Gastrocnemius medialis (tissue), 4 donors: ENCODE measurements around the gene MOG.

Source experiments
- POLR2A ChIP-seq, 2 donors: fragments of 450-650 bp; IDR thresholded peaks; one replicate each; pipeline ENCODE4 v1.6.1; 2017; ENCODE audit warnings: antibody characterized with exemption in 2 of 2, mild to moderate bottlenecking in 2 of 2, moderate library complexity in 2 of 2
- TF ChIP-seq, protein P1 (sequence below), 5 experiments: fragments of 450-650 bp in 3 of 5; fragments of 200-600 bp in 2 of 5; sonication (generic) in 2 of 5; IDR thresholded peaks in 4 of 5; conservative IDR thresholded peaks in 1 of 5; 1 replicate in 4 of 5; 2 replicates in 1 of 5; pipeline ENCODE4 v1.5.1; 2016 to 2019; ENCODE audit warnings: antibody characterized with exemption in 5 of 5, mild to moderate bottlenecking in 3 of 5, moderate library complexity in 3 of 5

DNA sequence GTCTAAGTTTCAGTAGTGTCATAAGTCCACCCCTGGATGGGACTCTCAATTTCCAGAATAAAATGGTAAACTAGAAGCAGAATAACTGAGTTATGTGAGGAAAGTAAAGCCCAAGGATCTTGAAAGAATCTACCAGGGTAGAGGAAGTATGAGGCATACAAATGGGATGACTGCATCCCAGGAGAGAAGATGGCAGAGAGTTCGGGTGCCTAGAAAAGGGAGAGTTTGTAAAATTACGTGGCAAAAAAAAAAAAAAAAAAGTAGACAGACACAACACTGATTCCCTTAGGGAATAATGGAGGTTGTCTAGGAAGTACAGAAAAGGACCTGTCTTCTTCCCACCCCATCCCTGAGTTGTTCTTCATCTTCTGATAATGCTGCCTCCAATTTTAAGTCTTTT lies 27.3 kb upstream of the MOG start:
- TF ChIP-seq, protein P1, sequence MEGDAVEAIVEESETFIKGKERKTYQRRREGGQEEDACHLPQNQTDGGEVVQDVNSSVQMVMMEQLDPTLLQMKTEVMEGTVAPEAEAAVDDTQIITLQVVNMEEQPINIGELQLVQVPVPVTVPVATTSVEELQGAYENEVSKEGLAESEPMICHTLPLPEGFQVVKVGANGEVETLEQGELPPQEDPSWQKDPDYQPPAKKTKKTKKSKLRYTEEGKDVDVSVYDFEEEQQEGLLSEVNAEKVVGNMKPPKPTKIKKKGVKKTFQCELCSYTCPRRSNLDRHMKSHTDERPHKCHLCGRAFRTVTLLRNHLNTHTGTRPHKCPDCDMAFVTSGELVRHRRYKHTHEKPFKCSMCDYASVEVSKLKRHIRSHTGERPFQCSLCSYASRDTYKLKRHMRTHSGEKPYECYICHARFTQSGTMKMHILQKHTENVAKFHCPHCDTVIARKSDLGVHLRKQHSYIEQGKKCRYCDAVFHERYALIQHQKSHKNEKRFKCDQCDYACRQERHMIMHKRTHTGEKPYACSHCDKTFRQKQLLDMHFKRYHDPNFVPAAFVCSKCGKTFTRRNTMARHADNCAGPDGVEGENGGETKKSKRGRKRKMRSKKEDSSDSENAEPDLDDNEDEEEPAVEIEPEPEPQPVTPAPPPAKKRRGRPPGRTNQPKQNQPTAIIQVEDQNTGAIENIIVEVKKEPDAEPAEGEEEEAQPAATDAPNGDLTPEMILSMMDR (IDR thresholded peaks at IDR 0.05 in 4 of 5, conservative IDR thresholded peaks at IDR 0.05 in 1 of 5) = no peak
- TF ChIP-seq POLR2A (IDR thresholded peaks at IDR 0.05) = no peak
